ENCODE results near the gene GAMT. TPM values are rescaled to one million over a fixed set of nuclear protein-coding genes. Genes with fewer than 3 reads are reported as not detected.

Gene GAMT
- total RNA-seq, 1 donor from 2014 or later: 7.1 TPM

DNA sequence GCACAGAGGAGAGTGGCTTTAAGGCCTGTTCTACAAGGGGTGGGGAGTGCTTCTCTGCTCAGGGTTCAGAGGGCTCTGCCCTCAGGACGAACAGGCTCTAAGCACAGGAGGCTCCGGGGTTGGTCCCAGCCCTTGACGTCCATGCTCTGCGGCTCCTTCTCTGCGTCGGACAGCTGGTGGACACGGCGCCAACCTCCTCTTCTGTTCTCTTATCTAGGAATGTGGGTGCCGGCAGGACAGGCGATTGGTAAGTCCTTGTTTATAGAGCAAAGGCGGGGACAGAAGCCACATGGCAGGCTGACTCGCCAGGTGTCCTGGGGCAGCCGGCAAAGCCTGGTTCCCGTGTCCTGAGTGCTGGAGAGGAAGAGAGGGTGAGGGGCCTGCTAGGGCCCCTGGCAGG is 28.4 kb upstream of the GAMT start:
- H3K36me3 ChIP-seq: peaks cover 99% of the 10 kb centered on the region
- no peak for DNase-seq
- ATAC-seq: peak; percentile 58

DNA sequence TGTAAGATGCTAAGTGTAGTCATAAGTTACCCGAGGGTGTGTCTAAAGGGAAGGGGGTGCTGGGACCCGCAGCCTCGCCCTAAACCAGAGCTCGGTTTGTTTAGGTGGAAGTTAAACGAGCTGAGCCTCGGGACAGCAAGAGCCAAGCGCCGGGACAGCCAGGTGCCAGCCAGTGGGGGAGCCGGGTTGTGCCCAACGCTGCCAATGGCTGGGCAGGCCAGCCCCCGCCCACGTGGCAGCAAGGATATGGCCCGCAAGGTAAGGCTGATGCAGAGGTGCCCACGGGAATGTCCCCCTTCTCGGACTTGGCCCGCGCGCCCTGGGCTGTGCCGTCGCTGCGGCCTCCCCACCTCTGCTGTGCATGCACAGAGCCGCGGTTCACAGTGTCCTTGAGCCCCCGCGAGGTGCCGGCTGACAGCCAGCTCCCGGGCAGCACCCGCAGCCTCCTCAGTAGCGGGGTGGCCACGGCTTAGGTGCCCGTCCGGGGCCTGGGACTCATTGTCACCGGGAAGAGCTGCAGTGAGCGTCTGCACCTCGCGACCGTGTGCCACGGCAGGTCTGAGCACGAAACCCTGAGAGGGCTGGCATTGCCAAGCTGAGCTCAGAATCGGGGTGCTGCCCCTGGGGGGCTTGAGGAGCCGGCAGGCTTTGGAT is 27.5 kb upstream of the GAMT start:
- TF ChIP-seq, protein P1, sequence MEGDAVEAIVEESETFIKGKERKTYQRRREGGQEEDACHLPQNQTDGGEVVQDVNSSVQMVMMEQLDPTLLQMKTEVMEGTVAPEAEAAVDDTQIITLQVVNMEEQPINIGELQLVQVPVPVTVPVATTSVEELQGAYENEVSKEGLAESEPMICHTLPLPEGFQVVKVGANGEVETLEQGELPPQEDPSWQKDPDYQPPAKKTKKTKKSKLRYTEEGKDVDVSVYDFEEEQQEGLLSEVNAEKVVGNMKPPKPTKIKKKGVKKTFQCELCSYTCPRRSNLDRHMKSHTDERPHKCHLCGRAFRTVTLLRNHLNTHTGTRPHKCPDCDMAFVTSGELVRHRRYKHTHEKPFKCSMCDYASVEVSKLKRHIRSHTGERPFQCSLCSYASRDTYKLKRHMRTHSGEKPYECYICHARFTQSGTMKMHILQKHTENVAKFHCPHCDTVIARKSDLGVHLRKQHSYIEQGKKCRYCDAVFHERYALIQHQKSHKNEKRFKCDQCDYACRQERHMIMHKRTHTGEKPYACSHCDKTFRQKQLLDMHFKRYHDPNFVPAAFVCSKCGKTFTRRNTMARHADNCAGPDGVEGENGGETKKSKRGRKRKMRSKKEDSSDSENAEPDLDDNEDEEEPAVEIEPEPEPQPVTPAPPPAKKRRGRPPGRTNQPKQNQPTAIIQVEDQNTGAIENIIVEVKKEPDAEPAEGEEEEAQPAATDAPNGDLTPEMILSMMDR (IDR thresholded peaks at IDR 0.05): no peak
- no peak overlapping the region for H3K4me3 ChIP-seq
- no peaks in the 10 kb centered on the region for H3K4me1 ChIP-seq
- ATAC-seq (no peak), DNase-seq (no peak)
- H3K27me3 ChIP-seq: no peaks in the 10 kb centered on the region
- H3K36me3 ChIP-seq: peaks cover 97% of the 10 kb centered on the region
- no peak overlapping the region for H3K27ac ChIP-seq
- H3K9me3 ChIP-seq: no peaks in the 10 kb centered on the region
- intact Hi-C loops (cut with DNase I): no loop called here

More for the DNA sequence above, 28.4 kb upstream of the GAMT start:
- no peak overlapping the region for H3K27ac ChIP-seq
- H3K27me3 ChIP-seq: no peaks in the 10 kb centered on the region
- TF ChIP-seq, protein P1 (IDR thresholded peaks at IDR 0.05): no peak
- intact Hi-C loops (cut with DNase I): no loop called here
- no peak overlapping the region for H3K4me3 ChIP-seq
- H3K4me1 ChIP-seq: no peaks in the 10 kb centered on the region
- H3K9me3 ChIP-seq: no peaks in the 10 kb centered on the region

DNA sequence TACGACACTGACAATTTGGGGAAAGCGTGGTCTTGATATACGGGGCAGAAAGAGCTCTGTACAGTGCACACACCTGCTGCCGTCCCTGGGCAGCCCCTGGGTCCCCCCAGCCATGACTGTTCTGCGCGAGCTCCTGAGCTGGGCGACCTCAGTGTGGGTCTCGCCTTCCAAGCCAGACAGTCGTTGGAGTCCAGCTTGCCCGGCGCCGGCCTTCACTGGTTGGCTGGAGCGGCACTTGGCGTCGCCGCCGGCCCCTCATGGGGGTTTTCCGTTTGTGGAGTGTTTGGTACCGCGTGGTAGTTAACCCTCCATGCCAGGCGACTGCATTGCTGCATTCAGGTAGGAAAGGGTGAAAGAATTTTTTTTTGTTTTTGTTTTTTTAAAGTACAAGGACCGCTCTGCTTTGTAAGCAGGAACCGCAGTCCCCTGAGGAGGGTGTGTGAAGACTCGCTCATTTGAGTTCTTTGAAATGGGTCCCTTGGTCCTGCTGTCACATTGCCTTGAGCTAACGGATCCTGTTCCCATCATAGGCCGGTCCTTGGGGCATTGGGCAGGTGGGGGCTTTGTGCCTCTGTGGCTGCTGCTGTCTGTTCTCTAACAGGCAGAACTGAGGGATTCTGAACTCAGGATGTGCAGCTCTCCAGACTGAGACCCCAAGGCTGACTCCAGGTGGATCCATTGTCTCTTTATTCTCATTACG is 26.0 kb upstream of the GAMT start:
- Histone ChIP-seq H3K27me3 (no peaks in the 10 kb centered on the region), H3K36me3 (peaks cover 97% of the 10 kb centered on the region), H3K9me3 (no peaks in the 10 kb centered on the region), H3K27ac (no peak overlapping the region), H3K4me1 (no peaks in the 10 kb centered on the region), H3K4me3 (no peak overlapping the region)
- DNase-seq (no peak), ATAC-seq (no peak)
- intact Hi-C loops (cut with DNase I): no loop called here
- TF ChIP-seq, protein P1 (IDR thresholded peaks at IDR 0.05): no peak

DNA sequence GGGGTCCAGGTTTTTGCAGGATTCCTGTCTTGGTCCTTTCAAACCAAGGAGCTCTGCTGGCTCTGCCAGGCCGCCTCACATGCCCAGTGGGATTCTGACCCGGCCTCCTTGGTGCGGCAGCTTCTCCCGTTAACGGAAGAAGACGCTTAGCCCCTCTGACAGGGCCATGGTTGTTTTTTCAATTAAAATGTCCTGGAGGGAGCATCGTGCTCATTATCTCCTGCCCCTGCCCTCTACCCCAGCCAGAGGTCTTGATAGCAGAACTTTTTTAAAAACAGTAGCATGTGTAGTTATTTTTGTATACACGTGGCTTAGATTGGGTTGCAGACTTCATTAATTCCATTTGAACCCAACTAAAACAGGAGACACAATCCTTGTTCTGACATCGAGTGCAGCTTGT is 25.4 kb upstream of the GAMT start:
- H3K36me3 ChIP-seq: peaks cover 97% of the 10 kb centered on the region
- H3K27me3 ChIP-seq: no peaks in the 10 kb centered on the region
- no peaks in the 10 kb centered on the region for H3K4me1 ChIP-seq
- H3K9me3 ChIP-seq: no peaks in the 10 kb centered on the region
- intact Hi-C loops (cut with DNase I): no loop called here
- no peak overlapping the region for H3K4me3 ChIP-seq
- ATAC-seq (no peak), DNase-seq (no peak)
- TF ChIP-seq, protein P1 (IDR thresholded peaks at IDR 0.05): no peak
- no peak overlapping the region for H3K27ac ChIP-seq

DNA sequence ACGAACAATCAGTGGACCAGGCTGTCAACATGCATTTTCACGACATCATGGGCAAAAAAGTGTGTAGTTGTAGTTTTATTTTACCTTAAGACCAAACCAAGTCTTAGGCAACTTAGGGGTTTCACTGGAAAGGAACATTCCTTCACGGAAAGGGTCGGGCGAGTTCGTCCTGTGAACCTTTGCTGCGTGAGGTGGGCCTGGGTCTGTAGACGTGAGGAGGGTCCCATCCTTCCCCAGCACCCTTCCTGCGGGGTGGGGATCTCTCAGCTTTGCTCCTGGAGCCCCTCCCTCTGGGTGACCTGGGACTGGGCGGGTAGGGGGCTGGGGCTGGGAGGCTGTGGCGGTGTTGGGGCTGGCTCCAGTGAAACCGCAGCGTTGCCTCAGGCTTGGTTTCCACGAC is 24.6 kb upstream of the GAMT start:
- no peak for ATAC-seq
- Histone ChIP-seq H3K27me3 (no peaks in the 10 kb centered on the region), H3K4me3 (no peak overlapping the region), H3K4me1 (no peaks in the 10 kb centered on the region), H3K27ac (no peak overlapping the region), H3K36me3 (peaks cover 97% of the 10 kb centered on the region), H3K9me3 (no peaks in the 10 kb centered on the region)
- no peak for DNase-seq
- TF ChIP-seq, protein P1 (IDR thresholded peaks at IDR 0.05): no peak
- intact Hi-C loops (cut with DNase I): no loop called here

Data from upper lobe of right lung (tissue), 1 donor.